Measurements from ENCODE around the gene AJAP1. TPM values are rescaled to one million over a fixed set of nuclear protein-coding genes. Genes with fewer than 3 reads are reported as not detected.

The AJAP1 gene
- total RNA-seq, 3 donors from 2014 or later = 0.09 to 1.1 (median 0.17) TPM

DNA sequence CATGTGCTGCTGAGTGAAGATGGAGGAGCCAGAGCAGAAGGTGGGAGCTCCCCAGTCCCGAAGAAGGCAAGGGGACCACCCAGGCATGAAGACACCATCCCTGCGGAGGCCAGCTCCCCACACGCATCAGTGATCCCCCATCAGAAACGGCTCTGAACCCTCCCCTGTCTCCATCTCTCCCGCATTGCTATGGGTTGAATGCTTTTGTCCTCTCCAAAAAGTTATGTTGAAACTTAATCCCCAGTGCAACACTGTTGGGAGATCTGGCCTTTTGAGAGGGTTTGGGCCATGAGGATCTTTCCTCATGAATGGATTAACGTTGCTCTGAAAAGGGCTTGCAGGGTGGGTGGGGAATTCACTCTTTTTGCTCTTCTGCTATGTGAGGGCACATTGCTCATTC is 147.6 kb downstream of the AJAP1 start:
- TF ChIP-seq, protein P1, sequence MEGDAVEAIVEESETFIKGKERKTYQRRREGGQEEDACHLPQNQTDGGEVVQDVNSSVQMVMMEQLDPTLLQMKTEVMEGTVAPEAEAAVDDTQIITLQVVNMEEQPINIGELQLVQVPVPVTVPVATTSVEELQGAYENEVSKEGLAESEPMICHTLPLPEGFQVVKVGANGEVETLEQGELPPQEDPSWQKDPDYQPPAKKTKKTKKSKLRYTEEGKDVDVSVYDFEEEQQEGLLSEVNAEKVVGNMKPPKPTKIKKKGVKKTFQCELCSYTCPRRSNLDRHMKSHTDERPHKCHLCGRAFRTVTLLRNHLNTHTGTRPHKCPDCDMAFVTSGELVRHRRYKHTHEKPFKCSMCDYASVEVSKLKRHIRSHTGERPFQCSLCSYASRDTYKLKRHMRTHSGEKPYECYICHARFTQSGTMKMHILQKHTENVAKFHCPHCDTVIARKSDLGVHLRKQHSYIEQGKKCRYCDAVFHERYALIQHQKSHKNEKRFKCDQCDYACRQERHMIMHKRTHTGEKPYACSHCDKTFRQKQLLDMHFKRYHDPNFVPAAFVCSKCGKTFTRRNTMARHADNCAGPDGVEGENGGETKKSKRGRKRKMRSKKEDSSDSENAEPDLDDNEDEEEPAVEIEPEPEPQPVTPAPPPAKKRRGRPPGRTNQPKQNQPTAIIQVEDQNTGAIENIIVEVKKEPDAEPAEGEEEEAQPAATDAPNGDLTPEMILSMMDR (IDR thresholded peaks at IDR 0.05) = no peak
- no peak overlapping the region for H3K4me3 ChIP-seq
- H3K36me3 ChIP-seq (ENCODE audit: low read depth) = no peaks in the 10 kb centered on the region
- intact Hi-C loops (cut with DNase I, micrococcal nuclease) = no loop called here
- H3K9me3 ChIP-seq = no peaks in the 10 kb centered on the region
- ATAC-seq (no peak), DNase-seq (no peak)
- no peaks in the 10 kb centered on the region for H3K4me1 ChIP-seq (ENCODE audit: low read depth)

DNA sequence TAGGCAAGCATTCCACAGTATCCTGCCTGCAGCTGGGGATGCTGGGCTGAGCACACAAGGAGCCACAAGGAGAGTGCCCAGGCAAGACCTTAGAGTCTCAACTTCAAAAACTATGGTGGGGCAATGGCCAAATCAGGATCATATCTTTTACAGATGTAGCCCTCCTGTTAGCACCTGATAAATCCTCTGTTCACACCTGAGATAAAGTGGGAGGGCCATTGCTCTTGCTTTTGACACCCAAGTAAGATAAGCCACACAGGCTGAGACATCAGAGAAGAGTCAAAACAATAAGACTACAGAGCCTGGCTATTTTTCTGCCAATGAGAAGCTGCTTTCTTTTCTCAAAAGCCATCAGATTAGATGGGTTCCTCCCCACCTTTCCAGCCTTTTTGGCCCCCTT is 148.9 kb downstream of the AJAP1 start:
- Histone ChIP-seq H3K36me3 (ENCODE audit: low read depth) (no peaks in the 10 kb centered on the region), H3K4me3 (no peak overlapping the region), H3K9me3 (no peaks in the 10 kb centered on the region), H3K4me1 (ENCODE audit: low read depth) (no peaks in the 10 kb centered on the region)
- ATAC-seq = no peak
- intact Hi-C loops (cut with DNase I, micrococcal nuclease) = no loop called here
- TF ChIP-seq, protein P1 (IDR thresholded peaks at IDR 0.05) = no peak
- DNase-seq = no peak

DNA sequence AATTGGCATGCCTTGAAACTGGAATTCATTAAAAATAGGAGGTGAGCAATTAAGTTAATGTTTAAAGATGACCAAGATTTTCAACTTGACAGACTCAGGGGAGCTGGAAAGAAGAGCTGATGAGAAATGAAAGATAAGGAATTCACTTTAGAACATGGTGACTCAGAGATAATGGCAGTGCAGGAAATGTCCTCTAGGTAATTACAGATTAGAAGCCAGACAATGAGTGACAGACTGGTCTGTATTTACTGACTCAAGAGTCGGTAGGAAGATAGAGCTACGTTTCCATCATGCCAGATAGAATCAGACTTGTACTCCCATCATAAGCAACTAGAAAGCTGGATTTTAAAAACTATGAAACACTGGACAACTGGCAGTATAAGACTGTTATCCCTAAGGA is 151.6 kb downstream of the AJAP1 start:
- Histone ChIP-seq H3K9me3 (no peaks in the 10 kb centered on the region), H3K4me3 (no peak overlapping the region), H3K36me3 (ENCODE audit: low read depth) (no peaks in the 10 kb centered on the region), H3K4me1 (ENCODE audit: low read depth) (no peaks in the 10 kb centered on the region)
- ATAC-seq (no peak), DNase-seq (no peak)
- TF ChIP-seq, protein P1 (IDR thresholded peaks at IDR 0.05) = no peak
- intact Hi-C loops (cut with DNase I, micrococcal nuclease) = no loop called here

DNA sequence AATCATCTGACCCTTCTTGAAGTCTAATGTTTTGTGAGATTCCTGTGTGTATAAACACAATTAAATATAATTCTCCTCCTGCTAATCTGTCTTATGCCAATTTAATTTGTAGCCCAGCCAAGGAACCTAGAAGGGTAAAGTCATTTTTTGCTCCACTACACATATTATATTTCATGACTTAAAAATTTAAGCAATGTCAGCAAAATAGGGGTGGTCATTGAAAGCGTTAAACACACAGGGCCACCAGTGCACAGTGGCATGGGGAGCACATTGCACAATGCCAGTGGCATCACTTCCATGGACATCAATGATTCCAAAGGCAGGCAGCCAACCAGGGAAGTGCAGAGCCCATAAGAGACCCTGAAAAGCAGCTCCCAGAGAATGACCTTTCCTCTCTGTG is 166.1 kb downstream of the AJAP1 start:
- intact Hi-C loops (cut with DNase I, micrococcal nuclease) = no loop called here

DNA sequence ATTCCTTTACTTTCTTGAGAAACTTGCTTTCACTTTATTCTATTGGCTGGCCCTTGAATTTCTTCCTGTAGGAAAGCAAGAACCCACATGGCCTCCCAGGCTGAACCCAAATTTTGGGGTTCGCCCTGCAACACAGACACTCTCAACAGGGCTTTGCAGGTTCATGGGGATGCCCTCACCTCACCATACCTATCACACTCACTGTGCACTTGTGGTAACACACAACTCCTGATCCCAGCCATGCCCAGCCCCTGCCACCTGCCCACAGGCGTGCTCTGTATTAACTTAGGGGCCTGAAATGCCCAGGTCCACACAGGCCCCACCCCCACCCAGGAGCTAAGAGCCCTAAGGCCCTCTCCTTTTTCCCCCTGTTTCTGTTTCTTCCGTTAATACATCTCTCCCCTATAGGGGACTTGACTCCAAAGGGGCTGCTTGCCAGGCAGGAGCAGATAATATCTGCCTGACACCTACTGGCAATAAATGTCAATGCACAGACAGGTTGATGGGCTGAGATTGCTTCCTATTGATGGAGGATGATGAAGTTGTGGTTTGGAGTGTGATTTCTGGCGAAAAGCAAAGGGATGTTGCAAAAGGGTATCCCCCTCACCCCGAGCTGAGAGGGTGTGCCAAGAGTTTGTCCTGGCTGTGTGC is 171.5 kb downstream of the AJAP1 start:
- TF ChIP-seq, protein P1 (IDR thresholded peaks at IDR 0.05) = no peak
- no peaks in the 10 kb centered on the region for H3K36me3 ChIP-seq (ENCODE audit: low read depth)
- no peak for ATAC-seq
- no peak overlapping the region for H3K4me3 ChIP-seq
- no peaks in the 10 kb centered on the region for H3K9me3 ChIP-seq
- H3K4me1 ChIP-seq (ENCODE audit: low read depth) = no peaks in the 10 kb centered on the region
- DNase-seq = peak in 1 of 3 donors; percentile 3
- intact Hi-C loops (cut with DNase I, micrococcal nuclease) = no loop called here

More for the DNA sequence above, 166.1 kb downstream of the AJAP1 start:
- ATAC-seq = no peak
- Histone ChIP-seq H3K36me3 (ENCODE audit: low read depth) (no peaks in the 10 kb centered on the region), H3K4me3 (no peak overlapping the region), H3K9me3 (no peaks in the 10 kb centered on the region), H3K4me1 (ENCODE audit: low read depth) (no peaks in the 10 kb centered on the region)
- no peak for DNase-seq
- TF ChIP-seq, protein P1 (IDR thresholded peaks at IDR 0.05) = no peak

DNA sequence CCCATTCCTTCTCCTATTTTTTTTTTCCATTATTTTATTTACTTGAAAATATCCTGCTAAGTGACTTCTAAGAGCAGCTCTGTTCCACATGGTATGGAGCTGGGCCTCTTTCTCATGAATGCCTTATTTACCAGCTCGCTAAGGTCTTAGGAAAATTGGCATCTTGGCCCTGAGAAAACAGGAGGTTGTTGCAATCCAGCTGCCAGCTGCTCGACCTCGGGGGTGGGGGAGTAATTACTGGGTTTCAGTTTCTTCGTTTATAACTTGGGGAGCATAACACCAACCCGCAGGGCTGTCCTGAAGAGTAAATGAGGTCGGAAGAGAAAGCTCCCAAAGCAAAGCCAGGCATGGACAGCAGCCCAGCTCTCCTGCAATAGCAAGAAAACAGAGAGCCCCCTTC is 176.3 kb downstream of the AJAP1 start:
- Histone ChIP-seq H3K36me3 (ENCODE audit: low read depth) (no peaks in the 10 kb centered on the region), H3K4me3 (no peak overlapping the region), H3K4me1 (ENCODE audit: low read depth) (no peaks in the 10 kb centered on the region), H3K9me3 (no peaks in the 10 kb centered on the region)
- TF ChIP-seq, protein P1 (IDR thresholded peaks at IDR 0.05) = no peak
- DNase-seq = no peak
- intact Hi-C loops (cut with DNase I, micrococcal nuclease) = no loop called here
- no peak for ATAC-seq
